ENCODE results near the gene MLLT1. TPM values are rescaled to one million over a fixed set of nuclear protein-coding genes. Genes with fewer than 3 reads are reported as not detected.

MLLT1 gene
- total RNA-seq, 1 donor from 2014 or later: 5.6 TPM

DNA sequence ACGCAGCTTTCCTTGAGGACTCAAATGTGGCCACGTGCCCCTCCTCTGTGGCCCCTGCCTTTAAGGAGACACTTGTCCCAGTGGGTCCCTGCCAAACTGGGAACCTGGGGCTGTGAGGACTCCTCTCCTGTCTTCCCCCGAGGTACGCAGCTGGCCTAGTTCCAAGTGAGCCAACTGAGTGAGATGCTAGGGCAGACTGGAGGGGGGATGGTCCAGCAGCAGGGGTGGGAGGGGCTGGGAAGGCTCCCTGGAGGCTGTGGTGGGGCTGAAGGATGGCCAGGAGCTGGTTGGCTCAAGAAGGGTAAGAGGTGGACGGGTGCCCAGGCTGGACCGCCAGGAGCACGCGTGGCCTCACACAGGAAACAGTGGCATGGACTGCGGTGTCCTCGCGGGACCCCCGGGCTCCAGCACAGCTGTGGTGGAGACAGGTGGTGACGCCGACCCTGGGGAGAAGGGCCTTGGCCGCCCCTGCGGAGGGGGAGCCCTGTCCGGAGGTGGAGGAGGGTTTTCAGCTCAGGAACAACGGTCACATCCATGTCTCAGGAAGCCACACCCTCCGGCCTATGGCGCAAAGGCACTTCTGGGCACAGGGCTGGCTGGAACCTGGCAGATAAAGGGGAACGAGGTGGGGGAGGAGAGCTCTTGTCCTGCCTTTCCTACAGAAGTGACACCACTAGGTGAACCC, 45.8 kb downstream of the MLLT1 start:
- DNase-seq: no peak

DNA sequence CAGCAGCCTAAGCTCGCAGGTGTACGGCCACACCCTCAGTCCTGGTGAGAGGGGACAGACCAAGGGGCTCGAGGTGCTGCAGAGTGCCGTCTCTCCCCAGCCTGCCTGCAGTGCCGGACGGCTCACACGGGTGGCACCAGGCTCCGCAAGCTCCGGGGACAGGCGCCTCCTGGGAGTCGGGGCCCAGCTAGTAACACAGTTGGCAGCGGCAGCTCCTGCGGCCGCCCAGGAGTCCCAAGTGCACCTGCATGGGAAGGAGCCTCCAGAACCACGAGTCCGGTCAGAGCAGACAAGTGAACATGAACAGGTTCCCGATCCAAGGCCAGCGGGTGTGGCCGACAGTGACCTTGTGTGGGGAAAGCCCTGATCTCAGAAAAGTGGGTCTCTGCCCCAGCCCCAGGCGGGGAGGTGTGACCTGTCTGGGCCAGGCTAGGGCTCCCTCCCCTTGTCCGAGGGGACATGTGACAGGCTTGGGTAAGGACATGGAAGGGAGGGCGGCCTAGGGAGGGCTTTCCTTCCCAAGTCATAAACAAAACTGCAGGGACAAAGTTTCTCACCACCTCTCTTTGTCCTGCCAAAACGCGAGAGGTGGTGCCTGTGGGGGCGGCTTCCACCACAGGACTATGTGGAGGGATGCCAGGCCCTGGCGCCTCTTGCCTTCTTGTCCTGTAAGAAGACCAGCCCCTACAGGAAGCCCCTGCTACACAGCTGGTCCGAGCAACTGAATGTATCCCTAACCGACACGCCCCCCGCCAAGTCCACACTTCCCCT, 46.5 kb downstream of the MLLT1 start:
- DNase-seq: no peak

DNA sequence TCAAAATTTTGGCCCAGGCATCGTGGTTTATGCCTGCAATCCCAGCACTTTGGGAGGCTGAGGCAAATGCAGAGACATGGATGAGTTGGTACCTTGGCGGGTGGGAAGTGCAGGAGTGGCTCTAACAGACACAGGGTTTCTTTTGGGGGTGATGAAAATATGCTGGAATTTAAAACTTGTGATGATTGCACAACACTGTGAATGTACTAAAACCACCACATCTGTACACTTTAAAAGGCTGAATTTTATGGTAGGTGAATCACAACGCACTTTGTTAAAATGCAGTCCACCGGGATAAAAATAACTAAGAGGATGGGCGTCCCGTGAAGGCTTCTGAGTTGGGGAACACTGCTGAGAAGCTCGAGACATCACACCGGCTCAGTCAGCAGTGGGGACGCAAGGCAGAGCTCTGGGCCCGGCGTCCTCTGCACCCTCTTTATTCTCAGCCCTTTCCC, 47.1 kb downstream of the MLLT1 start:
- no peak for DNase-seq

DNA sequence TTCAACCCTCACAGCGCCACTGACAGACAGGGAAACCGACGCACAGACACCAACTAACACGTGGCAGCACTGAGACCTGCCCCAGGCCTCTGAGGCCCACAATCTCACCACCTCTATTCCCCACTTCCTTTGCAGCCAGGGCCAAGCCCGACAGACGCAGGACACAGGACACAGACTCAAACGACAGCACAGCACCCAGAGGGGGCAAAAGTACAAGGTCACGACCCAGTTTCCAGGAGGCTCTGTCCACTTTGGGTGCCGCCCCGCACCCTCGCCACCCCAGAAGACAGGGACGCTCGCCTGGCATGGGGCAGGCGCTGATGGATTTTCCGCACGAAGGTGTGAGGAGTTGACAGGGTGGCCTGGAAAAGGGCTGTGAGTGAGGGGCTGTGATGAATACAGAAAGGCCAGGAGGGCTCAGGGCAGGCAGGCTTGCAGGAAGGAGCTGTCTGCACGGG, 48.8 kb downstream of the MLLT1 start:
- no peak for DNase-seq

DNA sequence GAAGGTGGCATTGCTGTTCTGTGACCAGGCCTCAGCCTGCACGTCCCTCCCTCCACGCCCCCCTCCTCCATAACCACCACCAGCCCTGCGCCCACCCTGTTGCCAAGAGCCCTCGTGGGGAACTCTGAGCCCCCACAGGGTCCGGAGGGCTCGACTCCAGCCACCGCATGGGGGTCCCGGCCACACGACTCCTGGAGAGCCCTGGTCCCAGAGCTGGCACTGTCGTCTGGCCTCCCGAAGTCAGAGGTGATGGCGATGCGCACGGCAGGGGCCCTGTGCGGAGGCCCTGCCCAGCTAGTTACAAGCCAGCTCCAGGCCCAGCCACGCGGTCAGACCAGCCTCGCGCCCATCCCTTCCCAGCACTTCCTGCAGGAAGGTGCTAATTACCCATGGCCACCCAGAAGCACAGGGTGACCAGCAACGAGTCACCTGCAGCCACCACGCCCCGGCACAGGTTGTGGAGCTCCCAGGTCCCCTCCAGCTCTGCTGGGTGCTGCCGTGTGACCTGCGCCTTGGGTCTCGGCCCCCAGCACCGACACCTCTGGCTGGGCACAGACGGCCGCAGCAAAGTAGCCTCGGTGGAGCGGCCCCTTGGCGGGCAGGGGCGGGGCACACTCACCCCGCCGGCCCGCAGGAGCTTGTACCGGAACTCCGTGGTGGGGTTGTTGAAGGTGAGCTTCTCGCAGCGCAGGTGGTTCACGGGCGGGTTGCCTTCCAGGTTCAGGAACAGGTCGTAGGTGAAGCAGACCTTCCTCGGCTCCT, 49.6 kb downstream of the MLLT1 start:
- DNase-seq: no peak

DNA sequence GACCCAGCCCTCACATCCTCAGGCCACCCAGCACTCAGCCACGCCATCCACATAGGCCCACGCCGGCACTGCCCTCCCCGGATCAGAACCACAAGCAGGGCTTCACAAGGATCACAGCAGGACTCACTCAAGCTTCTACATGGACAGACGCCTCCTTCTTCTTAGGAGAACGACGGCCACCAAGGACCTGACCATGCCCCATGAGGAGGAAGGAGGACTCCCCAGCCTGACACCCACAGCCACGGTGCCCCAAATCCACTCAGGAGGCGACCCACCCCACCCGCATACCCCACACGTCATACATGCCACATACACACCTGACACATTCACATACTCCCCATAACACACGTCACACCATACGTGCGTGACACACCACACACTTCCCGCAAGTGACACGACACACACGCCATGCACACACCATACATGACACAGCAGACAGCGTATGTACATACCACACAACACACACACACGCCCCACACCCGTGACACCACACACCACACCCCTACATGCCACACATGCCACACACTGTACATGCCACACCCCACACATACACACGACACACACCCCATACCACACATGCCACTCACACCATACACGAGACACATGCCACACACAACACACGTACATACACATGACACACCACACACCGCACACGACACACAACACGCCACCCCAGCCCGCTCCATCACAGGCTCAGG, 50.4 kb downstream of the MLLT1 start:
- no peak for DNase-seq

DNA sequence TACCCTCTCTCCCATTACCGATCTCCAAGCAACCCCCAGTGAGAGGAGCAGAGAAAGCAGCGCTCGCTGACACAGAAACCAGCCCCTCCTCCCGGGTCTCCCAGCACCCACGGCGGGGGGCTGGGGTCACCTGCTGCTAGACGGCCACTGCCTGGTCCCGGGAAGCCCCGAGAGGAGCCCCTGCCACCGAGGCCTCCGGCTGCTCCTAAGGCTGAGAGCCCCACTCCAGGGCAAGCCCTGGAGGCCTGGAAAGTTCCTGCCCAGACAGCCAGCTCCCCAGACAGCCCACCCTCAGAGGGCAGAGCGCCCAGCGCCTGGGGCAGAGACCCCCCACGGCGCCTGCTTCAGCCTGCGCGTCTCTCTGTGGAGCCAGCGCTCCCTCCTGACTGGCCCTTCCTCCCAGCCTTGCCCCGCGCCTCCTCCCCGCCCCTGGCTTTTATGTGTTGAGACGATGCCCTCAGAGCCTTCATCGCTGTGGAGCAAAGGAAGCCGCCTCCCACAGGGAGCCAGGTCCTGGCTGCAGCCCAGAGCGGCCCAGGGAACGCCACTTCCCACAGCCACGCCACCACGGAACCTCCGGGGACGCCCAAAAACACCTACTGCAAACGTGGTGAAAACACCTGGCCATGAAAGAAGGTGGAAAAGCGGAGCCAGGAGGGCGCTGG, 51.1 kb downstream of the MLLT1 start:
- no peak for DNase-seq

DNA sequence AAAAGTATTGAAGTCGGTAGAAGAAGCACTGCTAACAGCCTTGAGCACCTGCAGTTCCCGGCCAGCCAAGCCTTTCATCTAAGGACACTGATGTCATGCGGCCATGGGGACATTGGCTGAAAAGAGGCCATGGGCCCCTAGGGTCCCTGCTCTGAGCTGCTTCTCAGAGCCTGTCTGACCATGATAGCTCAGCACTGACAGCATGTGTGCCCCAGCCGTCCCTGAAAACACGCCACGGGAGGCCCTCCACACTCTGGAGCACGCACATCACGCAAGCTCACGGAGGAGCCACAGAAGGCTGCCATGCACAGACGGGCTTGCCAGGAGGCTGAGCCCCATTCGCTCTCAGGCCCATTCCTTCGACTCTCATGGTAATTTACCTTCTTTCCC, 51.8 kb downstream of the MLLT1 start:
- no peak for DNase-seq

DNA sequence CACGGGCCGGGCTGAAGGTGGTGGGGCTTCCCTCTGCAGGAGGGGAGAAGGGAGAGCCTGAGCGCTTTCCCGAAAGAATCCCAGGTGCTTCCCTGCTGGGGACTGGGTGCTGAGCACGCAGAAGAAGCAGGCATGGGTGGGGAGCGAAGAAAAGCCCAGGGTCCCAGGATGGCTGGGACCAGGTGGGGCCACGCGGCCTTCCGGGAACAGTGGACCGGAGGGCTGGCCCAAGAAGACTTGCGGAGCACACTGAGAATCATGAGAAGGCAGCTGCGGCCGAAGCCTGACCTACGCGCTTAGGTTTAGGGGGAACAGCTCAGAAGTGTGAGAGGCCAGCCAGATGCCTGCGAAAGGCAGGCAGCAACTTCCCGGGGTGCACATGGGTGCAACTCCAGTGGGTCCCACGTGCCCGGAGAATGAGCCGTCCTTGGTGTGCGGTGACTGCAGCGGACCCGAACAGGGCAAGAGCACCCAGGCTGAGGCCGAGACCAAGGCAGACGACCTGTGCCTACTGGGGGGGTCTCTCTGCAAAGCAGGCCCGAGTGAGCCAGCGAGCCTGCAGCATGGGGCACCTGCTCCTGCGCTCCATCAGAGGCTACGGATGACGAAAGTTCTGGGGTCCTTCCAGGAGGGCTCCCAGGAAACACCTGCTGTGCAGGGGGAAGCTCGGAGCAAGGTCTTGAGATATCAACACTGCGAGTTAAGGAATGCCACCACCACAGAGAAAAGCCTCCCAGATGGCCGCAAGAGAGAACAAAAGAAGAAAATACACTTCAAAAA, 52.4 kb downstream of the MLLT1 start:
- DNase-seq: no peak

DNA sequence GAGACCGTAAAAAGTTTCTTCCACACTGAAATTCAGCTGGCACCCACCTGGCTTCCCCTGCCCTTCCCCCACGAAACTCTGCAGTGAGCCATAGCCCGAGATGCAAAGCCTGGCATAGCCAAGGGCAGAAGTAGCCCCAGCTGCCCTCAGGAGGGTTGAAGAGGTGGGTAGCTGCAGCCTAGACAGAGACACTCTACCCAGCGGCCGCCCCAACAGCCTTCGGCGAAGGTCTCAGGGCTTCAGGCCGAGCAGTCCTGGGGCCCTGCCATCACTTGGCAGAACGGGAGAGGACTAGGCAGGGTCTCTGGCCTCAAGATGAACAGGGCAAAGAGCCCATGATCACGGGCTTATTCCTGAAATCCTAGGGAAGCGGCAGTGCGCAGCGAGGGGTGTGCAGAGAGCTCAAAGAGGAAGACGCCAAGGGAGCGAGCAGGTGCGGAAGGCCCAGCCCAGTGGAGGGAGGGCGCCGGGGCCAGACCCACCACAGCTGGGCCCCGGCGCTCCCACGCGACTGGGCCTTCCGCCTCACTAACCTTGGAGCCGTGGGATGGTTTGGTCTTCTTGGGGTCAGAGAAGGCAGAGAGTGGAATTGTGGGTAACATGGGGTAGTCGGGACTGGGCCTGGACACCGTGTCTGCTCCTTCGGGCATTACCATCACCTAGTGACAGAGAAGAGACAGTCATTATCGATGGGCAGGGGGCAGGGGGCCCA, 53.2 kb downstream of the MLLT1 start:
- DNase-seq: no peak

DNA sequence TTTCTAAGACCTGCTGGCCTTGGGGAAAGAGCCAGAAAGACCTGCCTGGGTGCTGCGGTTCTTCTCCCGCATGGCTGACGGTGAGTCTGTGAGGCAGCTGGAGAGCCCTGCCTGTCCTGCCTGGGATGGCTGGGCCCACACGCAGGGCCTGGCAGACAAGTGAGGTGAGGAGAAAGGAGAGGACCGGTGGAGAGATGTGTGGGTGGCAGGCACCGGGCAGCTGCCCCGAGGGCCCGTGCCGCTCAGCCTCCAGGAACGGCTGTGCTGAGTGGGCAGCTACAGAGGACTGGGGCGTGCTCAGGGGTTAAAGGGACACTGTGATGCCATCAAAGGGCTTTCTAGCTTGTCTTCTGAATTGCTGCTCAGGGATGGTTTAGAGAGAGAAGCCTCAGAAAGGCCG, 53.8 kb downstream of the MLLT1 start:
- DNase-seq: no peak

DNA sequence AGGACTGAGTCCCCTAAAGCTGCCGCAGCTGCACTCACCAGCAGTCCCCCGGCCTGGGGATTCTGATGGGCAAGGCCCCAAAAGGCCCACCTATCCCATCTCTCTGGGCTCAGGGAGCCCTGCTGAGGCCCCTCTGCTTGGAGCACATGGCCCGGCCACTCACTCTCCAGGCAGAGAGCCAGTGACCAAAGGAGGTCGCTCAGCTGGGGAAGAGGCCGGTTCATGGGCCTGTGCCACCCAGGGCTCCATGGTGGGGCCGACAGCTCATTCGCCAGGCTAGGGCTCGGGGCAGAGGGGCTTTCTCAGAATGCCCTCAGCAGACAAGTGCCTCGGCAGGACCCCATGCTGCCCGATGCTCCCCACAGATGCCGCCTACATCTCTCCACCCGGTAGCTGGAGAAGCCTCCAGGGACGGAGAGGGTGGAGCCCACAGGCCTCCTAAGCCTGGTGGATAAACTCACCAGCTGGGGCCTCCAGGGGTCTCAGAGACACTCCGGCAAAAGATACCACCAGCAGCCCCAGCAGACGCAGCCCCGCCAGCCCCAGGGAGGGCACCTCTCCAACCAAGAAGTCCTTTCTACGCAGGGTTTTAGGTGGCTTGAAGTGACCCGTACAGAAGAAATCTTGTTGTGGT, 54.4 kb downstream of the MLLT1 start:
- no peak for DNase-seq

DNA sequence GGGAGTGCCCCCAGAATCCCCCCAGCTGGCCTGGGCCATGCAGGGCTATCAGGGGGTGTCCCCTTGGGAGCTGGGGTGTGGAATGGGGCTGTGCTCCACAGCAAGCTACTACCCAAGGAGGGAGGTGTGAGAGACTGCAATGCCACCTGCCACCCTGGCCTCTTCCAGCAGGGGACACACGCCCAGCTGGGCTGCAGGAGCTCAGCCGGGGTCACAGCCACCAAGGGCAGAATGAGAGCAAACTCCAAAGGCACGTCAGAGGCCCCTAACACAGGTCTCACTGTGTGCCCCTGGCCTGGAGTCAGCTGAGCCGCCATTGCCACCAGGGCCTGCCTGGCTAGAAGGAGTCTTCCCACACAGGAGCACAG, 55.5 kb downstream of the MLLT1 start:
- no peak for DNase-seq

DNA sequence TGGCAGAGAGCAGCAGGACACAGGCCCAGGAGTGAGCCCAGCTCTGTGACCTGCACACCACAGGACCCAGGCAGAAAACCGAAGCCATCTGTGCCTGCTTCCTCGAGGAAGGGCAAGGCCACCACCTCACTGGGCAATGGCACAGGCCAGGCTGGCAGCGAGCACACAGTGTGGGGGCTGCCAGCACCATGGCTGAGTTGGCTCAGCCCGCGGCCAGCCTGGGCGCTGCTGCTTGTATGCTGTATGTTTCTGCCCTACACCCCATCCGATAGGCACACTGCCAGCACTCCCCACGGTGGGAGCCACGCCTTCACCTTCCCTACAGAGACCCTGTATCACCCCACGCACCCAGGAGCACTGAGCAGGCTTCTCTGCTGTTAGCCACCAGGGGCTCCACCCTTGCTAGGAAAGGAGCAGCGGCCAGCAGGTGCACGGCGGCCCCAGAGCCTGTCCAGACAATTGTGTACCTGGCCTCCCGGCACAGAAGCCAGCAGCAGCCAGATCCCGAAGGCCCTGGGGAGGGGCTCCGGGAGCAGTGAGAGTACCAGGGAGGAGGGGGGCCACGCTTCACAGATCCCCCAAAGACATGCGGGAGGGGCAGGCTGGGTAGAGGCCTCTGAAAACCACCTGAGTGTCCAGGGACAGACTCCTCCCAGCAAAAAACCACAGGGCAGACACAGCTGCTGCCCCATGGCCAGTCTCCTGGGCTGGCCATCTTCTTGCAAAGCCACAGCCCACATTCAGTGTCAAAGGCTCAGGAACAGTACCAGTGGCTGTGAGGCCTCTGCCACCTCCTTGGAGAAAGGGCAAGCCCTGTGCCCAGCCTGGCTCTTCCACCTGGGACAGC, 56.1 kb downstream of the MLLT1 start:
- DNase-seq: no peak

DNA sequence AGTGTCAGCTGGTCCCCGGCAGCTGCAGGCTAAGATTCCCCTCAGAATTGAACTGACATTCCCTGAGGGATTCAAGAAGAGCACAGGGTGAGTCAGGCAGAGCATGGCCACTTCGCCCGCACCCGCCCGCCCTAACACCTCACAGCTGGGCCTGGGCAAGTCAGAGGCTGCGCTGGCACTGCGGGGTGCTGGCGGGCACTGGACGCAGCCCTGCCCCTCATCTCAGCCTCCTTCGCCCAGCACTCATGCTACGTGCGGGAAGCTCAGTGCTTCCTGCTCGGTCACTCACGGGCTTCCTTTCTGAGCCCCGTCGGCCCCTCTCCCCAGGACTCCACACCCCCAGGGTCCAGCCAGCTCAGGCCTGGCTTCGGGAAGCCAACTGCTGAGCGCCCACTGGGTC, 56.9 kb downstream of the MLLT1 start:
- no peak for DNase-seq

DNA sequence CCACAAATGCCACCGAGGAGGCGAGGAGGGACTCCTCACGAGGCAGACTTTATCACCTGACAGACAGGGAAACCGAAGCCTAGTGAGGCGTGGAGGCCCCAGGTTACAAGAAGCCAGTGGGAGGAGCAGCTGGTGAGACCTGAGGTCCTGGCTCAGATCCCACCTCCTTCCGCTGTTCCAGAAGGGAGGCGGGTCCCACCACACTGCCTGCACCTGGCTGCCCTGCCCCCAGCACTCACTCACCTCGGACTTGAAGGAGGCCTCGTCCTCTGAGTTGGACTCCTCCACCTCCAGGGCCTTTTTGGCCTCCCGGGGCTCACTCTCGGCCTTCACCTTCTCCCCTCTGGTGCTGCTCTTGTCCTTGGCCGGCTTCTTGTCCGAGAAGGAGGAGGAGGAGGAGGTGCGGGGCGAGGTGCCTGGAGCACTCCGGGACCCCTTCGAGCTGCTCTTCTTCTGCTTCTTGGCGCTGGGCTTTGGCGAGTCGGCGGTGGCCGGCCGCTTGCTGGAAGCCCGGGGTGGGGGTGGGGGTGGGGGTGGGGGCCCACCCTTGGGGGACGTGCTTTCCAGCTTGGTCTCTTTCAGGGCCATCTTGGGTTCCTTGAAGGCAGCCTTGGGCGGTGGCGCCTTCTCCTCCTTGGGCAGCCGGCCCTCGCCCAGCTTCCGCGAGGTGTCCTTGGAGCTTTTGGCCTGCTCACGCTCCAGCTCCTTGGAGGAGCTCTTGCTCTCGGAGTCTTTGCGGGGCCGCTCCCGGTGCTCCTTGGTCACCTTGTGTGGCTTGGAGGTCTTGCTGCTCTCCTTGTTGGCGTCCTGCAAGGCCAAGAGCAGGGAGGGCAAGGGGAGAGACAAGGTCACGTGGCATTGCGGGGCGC, 57.7 kb downstream of the MLLT1 start:
- DNase-seq: no peak

DNA sequence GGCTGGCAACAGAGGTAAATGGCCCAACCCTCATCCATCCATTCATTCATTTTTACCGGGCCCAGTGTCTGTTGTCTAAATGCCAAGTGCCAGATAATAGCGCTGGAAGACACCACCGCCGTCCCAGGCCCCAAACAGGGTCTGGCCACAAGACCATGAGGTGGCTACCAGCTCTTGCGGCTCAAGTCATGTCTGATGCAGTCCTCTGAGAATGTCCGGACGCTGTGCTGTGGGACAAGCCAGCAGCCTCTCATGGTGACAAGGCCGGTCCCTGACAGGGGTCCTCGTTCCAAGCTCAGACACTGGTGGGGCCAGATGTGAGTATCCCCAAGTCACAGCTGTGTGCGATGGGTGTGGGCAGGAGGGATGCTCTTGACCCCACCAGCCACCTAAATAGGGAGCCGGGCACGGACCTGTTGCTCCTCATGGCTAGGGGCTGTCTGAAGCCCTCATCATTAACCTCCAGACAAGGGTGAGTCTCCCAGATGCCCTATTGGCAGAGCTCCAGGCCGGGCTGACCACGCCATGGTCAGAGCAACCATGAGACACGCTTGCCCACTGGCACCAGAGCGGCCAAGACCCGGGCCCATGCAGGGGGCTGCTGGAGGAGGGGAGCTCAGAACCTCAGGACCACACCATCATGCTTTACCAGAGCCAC, 58.4 kb downstream of the MLLT1 start:
- DNase-seq: no peak
